ENCODE measurements around the gene OR12D3. TPM values are rescaled to one million over a fixed set of nuclear protein-coding genes. Genes with fewer than 3 reads are reported as not detected.

The OR12D3 gene
- total RNA-seq, 4 donors from 2014 or later: not detected

DNA sequence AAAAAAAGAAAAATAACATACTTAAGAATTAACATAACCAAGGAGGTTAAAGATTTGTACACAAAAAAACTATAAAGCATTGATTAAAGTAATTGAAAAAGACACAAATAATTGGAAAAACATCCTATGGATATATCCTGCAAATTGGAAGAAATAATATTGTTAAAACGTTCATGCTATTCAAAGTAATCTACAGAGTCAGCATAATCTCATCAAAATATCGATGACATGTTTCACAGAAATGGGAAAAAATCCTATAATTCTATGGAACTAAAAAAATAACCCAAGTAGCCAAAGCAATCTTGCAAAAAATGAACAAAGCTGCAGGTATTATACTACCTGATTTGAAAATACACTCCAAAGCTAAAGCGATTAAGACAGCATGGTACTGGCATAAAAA lies 29.7 kb downstream of the OR12D3 start:
- TF ChIP-seq, protein P1, sequence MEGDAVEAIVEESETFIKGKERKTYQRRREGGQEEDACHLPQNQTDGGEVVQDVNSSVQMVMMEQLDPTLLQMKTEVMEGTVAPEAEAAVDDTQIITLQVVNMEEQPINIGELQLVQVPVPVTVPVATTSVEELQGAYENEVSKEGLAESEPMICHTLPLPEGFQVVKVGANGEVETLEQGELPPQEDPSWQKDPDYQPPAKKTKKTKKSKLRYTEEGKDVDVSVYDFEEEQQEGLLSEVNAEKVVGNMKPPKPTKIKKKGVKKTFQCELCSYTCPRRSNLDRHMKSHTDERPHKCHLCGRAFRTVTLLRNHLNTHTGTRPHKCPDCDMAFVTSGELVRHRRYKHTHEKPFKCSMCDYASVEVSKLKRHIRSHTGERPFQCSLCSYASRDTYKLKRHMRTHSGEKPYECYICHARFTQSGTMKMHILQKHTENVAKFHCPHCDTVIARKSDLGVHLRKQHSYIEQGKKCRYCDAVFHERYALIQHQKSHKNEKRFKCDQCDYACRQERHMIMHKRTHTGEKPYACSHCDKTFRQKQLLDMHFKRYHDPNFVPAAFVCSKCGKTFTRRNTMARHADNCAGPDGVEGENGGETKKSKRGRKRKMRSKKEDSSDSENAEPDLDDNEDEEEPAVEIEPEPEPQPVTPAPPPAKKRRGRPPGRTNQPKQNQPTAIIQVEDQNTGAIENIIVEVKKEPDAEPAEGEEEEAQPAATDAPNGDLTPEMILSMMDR (IDR thresholded peaks at IDR 0.05): no peak
- TF ChIP-seq POLR2AphosphoS5 (IDR thresholded peaks at IDR 0.05) (no peak), POLR2A (IDR thresholded peaks at IDR 0.05; ENCODE audit: low read depth) (no peak), EP300 (IDR thresholded peaks at IDR 0.05) (no peak)
- H3K4me1 ChIP-seq: no peaks in the 10 kb centered on the region
- intact Hi-C loops (cut with DNase I): no loop called here
- 61% methylated on average over 3 of the region's 3 CpGs for WGBS
- no peaks in the 10 kb centered on the region for H3K36me3 ChIP-seq
- no peak for DNase-seq (ENCODE audit: extremely low spot score)
- no peak overlapping the region for H3K27ac ChIP-seq (replicated peaks in 1 of 4)
- H3K4me3 ChIP-seq: no peak overlapping the region
- H3K27me3 ChIP-seq: no peaks in the 10 kb centered on the region
- H3K9me3 ChIP-seq: peaks cover 0 to 11% (median 3%) of the 10 kb centered on the region in 4 donors

DNA sequence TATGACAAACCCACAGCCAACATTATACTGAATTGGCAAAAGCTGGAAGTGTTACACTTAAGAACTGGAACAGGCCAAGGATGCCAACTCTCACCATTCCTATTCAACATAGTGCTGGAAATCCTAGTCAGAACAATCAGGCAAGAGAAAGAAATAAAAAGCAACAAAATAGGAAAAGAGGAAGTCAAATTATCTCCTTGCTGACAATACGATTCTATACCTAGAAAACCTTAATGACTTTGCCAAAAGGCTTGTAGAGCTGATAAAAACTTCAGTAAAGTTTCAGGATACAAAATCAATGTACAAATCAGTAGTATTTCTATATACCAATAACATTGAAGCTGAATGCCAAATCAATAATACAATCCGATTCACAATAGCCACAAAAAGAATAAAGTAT lies 38.8 kb downstream of the OR12D3 start:
- intact Hi-C loops (cut with DNase I): no loop called here
- Histone ChIP-seq H3K27ac (replicated peaks in 1 of 4) (no peak overlapping the region), H3K36me3 (no peaks in the 10 kb centered on the region), H3K9me3 (no peaks in the 10 kb centered on the region), H3K4me1 (no peaks in the 10 kb centered on the region), H3K4me3 (no peak overlapping the region), H3K27me3 (peaks cover 0 to 3% (median 0%) of the 10 kb centered on the region in 4 donors)
- no peak for DNase-seq (ENCODE audit: extremely low spot score)
- 72% methylated on average over 2 of the region's 2 CpGs for WGBS
- TF ChIP-seq POLR2AphosphoS5 (IDR thresholded peaks at IDR 0.05) (no peak), POLR2A (IDR thresholded peaks at IDR 0.05; ENCODE audit: low read depth) (no peak), EP300 (IDR thresholded peaks at IDR 0.05) (no peak)
- TF ChIP-seq, protein P1 (IDR thresholded peaks at IDR 0.05): no peak

DNA sequence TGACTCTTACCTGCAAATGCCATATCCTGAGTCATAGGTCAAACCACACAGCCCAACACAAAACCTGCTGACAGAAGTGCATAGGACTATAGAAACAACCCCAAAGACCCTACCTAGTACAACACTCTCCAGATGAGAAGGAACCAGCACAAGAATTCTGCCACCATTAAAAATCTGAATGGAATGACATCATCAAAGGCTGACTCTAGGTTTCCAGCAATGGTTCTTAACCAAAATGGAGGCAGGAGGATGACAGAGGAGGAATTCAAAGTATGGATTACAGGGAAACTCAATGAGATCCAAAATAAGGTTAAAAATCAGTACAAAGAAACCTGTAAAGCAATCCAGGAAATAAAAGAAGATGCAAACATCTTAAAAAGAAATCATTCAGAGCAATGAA lies 42.4 kb downstream of the OR12D3 start:
- no peaks in the 10 kb centered on the region for H3K4me1 ChIP-seq
- peaks cover 0 to 3% (median 0%) of the 10 kb centered on the region in 4 donors for H3K27me3 ChIP-seq
- no peaks in the 10 kb centered on the region for H3K36me3 ChIP-seq
- no peak for DNase-seq (ENCODE audit: extremely low spot score)
- no peaks in the 10 kb centered on the region for H3K9me3 ChIP-seq
- H3K4me3 ChIP-seq: no peak overlapping the region
- H3K27ac ChIP-seq (replicated peaks in 1 of 4): no peak overlapping the region
- intact Hi-C loops (cut with DNase I): no loop called here
- TF ChIP-seq EP300 (IDR thresholded peaks at IDR 0.05) (no peak), POLR2A (IDR thresholded peaks at IDR 0.05; ENCODE audit: low read depth) (no peak), POLR2AphosphoS5 (IDR thresholded peaks at IDR 0.05) (no peak)
- TF ChIP-seq, protein P1 (IDR thresholded peaks at IDR 0.05): no peak

DNA sequence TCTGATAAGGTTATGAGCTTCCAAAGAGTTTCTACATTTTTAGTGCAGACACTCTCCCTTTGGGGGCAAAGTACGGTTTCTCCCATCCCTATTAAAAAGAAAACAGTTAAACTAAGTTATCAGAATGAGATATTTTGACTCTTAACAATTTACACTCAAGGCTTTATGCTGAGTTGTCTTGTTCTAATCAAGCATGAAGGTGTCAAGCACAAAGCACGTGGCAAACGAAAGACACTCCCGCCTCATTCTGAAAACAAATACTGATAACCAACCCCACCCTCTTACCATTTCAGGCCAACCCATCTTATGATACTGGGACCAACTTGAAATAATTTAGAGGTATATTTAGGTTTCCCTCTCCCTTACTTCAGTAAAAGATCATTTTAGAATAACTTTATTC lies 49.3 kb downstream of the OR12D3 start:
- Histone ChIP-seq H3K27me3 (no peaks in the 10 kb centered on the region), H3K36me3 (no peaks in the 10 kb centered on the region), H3K4me3 (no peak overlapping the region), H3K9me3 (no peaks in the 10 kb centered on the region), H3K4me1 (no peaks in the 10 kb centered on the region), H3K27ac (replicated peaks in 1 of 4) (no peak overlapping the region)
- TF ChIP-seq, protein P1 (IDR thresholded peaks at IDR 0.05): no peak
- TF ChIP-seq EP300 (IDR thresholded peaks at IDR 0.05) (no peak), POLR2A (IDR thresholded peaks at IDR 0.05; ENCODE audit: low read depth) (no peak), POLR2AphosphoS5 (IDR thresholded peaks at IDR 0.05) (no peak)
- intact Hi-C loops (cut with DNase I): no loop called here
- WGBS: 66% methylated on average over 4 of the region's 4 CpGs
- no peak for DNase-seq (ENCODE audit: extremely low spot score)

Other genes with a start within 250 kb of the OR12D3 start
- not detected for gene OR2J2, start 204.4 kb downstream of the OR12D3 start, total RNA-seq
- not detected for gene OR14J1, start 73.6 kb downstream of the OR12D3 start, total RNA-seq
- not detected for gene OR5V1, start 6.4 kb downstream of the OR12D3 start, total RNA-seq
- not detected for gene OR12D2, start 20.3 kb upstream of the OR12D3 start, total RNA-seq
- not detected for gene OR12D1, start 39.6 kb upstream of the OR12D3 start, total RNA-seq
- not detected for gene OR10C1, start 64.0 kb upstream of the OR12D3 start, total RNA-seq
- gene OR11A1, start 81.8 kb upstream of the OR12D3 start, total RNA-seq: not detected
- not detected for gene OR2H1, start 81.9 kb upstream of the OR12D3 start, total RNA-seq
- gene MAS1L, start 112.7 kb upstream of the OR12D3 start, total RNA-seq: under 1 TPM in 1 of 4 donors, not detected in 3; 0.33 TPM
- gene UBD, start 184.4 kb upstream of the OR12D3 start, total RNA-seq: under 1 TPM in 1 of 4 donors, not detected in 3; 0.50 TPM
- not detected for gene OR2H2, start 209.8 kb upstream of the OR12D3 start, total RNA-seq